Right atrium auricular region (tissue), 2 donors: ENCODE measurements around the gene LRSAM1. TPM values are rescaled to one million over a fixed set of nuclear protein-coding genes. Genes with fewer than 3 reads are reported as not detected.

ENCODE experiments used
- DNase-seq: peaks from one replicate; pipeline ENCODE4 v3.0.0-alpha.2; 2019; ENCODE audit warnings: low spot score
- H3K27ac ChIP-seq, 2 donors: fragments of 200-600 bp; sonication (generic); 1 replicate in 1 of 2; 2 replicates in 1 of 2; pipeline ENCODE4 v1.5.1; 2016 to 2019
- H3K27me3 ChIP-seq, 2 donors: fragments of 200-600 bp; sonication (generic); one replicate each; pipeline versions ENCODE4 v1.5.1 to v1.6.0; 2017 to 2019
- H3K36me3 ChIP-seq: fragments of 200-600 bp; sonication (generic); one replicate; pipeline ENCODE4 v1.5.1; 2016
- H3K4me1 ChIP-seq, 2 donors: fragments of 200-600 bp; sonication (generic); one replicate each; pipeline versions ENCODE4 v1.5.1 to v1.6.0; 2017 to 2019
- H3K4me3 ChIP-seq, 2 donors: fragments of 200-600 bp; sonication (generic); 1 replicate in 1 of 2; 2 replicates in 1 of 2; pipeline ENCODE4 v1.5.1; 2017 to 2019; ENCODE audit warnings: mild to moderate bottlenecking in 1 of 2, moderate library complexity in 1 of 2
- H3K9me3 ChIP-seq, 2 donors: fragments of 200-600 bp; sonication (generic); one replicate each; pipeline ENCODE4 v1.5.1; 2019
- CTCF ChIP-seq, 2 donors: fragments of 200-600 bp; sonication (generic); IDR thresholded peaks; one replicate each; pipeline ENCODE4 v1.5.1; 2019; ENCODE audit warnings: antibody characterized with exemption in 2 of 2
- total RNA-seq, 2 donors: library from RNA; depleted of rRNA; stranded (reverse); fragments of >200 nt; gene quantifications; one replicate each; pipeline ENCODE4 v1.1.0, GENCODE V29; 2016

Gene LRSAM1
- 10 to 100 TPM; 12.0 to 23.1 TPM for total RNA-seq

- Histone ChIP-seq H3K27me3 (no peaks in the 10 kb centered on the region), H3K36me3 (peaks cover 52% of the 10 kb centered on the region), H3K9me3 (no peaks in the 10 kb centered on the region), H3K4me3 (peak within 1 kb of the TSS; percentile 82 to 87), H3K27ac (peak within 1 kb of the TSS; percentile 95 to 96), H3K4me1 (peaks cover 0 to 58% of the 10 kb centered on the region in 2 donors)
- peak; percentile 98 for DNase-seq
- no peak for TF ChIP-seq CTCF (IDR thresholded peaks at IDR 0.05)
Observed at GRCh38 chr9:127450830-127451607, at the start of gene LRSAM1, which contains the start of gene RPL12. Gene LRSAM1 (plus strand): TSS chr9:127451510. CDS start chr9:127454528, 3,018 bp downstream. Gene RPL12 (minus strand): TSS chr9:127451406. CDS start chr9:127451317, 89 bp downstream.

- Histone ChIP-seq H3K4me1 (peaks cover 0 to 28% of the 10 kb centered on the region in 2 donors), H3K36me3 (peaks cover 21% of the 10 kb centered on the region), H3K4me3 (no peak overlapping the region), H3K27me3 (no peaks in the 10 kb centered on the region), H3K27ac (no peak overlapping the region), H3K9me3 (no peaks in the 10 kb centered on the region)
- no peak for DNase-seq
- TF ChIP-seq CTCF (IDR thresholded peaks at IDR 0.05), result no peak
Observed at GRCh38 chr9:127402401-127403090, 48.8 kb upstream of the LRSAM1 start.

GRCh38 chr9:127403507-127404192 is 47.7 kb upstream of the LRSAM1 start:
- no peaks in the 10 kb centered on the region for H3K27me3 ChIP-seq
- no peak for DNase-seq
- peaks cover 21% of the 10 kb centered on the region for H3K36me3 ChIP-seq
- no peak overlapping the region for H3K27ac ChIP-seq
- no peak overlapping the region for H3K4me3 ChIP-seq
- H3K4me1 ChIP-seq, result peaks cover 0 to 20% of the 10 kb centered on the region in 2 donors
- no peak for TF ChIP-seq CTCF (IDR thresholded peaks at IDR 0.05)
- H3K9me3 ChIP-seq, result no peaks in the 10 kb centered on the region

GRCh38 chr9:127404631-127405030 is 46.7 kb upstream of the LRSAM1 start:
- Histone ChIP-seq H3K4me3 (no peak overlapping the region), H3K4me1 (peaks cover 0 to 16% of the 10 kb centered on the region in 2 donors), H3K9me3 (no peaks in the 10 kb centered on the region), H3K27ac (no peak overlapping the region), H3K27me3 (no peaks in the 10 kb centered on the region), H3K36me3 (peaks cover 21% of the 10 kb centered on the region)
- DNase-seq, result no peak
- TF ChIP-seq CTCF (IDR thresholded peaks at IDR 0.05), result no peak

GRCh38 chr9:127405344-127406125 is 45.8 kb upstream of the LRSAM1 start:
- no peak overlapping the region for H3K27ac ChIP-seq
- peaks cover 21% of the 10 kb centered on the region for H3K36me3 ChIP-seq
- H3K4me1 ChIP-seq, result peaks cover 0 to 16% of the 10 kb centered on the region in 2 donors
- H3K27me3 ChIP-seq, result no peaks in the 10 kb centered on the region
- no peaks in the 10 kb centered on the region for H3K9me3 ChIP-seq
- H3K4me3 ChIP-seq, result no peak overlapping the region
- TF ChIP-seq CTCF (IDR thresholded peaks at IDR 0.05), result no peak
- no peak for DNase-seq
